Stimulated activated CD8-positive, alpha-beta memory T cell treated with anti-CD3 and anti-CD28 coated beads, Interleukin-4, amount 100 ng/mL, for 24 hours (primary cell): ENCODE measurements around the gene SEC14L6.

Experiments
- DNase-seq: peaks from one replicate; pipeline ENCODE4 v3.0.0-alpha.2; 2020; ENCODE audit warnings: low read depth

Gene SEC14L6

DNA sequence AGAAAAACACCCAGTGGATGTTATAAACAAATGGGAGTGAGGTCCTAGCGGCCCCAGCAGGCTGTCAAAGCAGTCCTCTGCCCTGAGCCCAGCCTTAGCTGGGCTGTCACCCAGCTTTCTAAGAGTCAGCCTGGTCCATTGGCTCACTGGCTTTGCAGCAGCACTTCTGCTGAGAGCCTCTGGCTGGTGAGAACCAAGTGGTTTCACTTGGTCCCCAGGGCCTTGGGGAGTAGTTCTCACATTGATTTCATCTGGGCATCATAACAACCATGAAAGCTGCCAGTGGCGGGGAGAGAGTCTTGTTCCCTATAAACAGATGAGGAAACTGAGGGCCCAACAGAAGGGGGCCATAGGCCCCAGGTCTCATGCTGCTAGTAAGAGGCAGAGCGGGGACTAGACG lies 11.4 kb downstream of the SEC14L6 start:
- no peak for DNase-seq

DNA sequence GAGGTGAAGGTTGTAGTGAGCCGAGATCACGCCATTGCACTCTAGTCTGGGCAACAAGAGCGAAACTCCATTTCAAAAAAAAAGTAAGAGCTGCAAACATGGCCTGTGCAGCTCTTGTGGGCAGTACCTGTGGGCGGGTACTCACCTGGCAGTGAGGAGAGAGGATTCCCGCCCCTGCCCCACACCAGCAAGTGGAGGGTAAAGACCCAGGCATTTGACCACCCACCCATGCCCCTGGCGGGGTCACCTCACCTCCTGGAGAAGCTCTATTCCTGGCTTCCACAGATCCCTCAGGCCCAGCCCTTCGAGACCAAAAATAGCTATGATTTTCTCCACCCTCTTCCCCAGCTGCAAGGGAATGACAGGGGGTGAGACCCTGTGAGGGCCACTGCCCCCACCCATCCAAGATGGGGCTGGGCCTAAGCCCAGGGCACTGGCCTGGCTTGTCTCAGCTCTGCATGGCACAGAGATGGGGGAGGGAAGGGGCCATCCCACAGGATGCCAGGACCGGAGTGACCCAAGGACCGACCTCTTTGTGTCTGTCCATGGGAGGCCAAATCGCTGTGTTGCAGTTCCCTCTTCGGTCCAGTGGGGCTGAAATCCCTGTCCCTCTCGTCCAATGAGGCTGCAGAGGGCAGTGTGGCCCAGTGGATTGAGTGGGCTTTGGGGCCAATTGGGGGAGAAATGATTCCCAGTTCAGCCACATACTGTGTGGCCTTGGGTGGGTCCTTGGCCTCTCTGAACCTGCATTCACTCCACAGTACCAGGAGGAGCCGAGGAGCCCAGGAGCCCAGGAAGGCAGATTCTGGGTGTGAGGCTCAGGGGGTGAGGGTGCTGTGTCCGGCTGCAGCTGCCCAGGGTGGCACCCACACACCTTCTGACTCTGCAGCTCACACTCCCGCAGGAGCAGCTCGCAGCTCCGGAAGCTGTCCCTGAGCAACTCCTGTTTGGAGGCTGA lies 14.6 kb downstream of the SEC14L6 start:
- no peak for DNase-seq

DNA sequence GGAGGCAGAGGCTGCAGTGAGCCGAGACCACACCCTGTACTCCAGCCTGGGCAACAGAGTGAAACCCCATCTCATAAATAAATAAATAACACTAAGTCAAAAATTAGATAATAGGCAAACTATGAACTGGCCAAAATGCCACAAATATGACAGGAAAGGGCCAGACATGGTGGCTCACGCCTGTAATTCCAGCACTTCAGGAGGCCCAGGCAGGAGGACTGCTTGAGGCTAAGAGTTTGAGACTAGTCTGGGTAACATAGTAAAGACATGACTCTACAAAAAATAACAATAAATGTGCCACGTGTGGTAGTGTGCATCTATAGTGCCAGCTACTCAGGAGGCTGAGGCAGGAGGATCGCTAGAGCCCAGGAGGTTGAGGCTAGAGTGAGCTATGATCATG lies 19.9 kb downstream of the SEC14L6 start:
- DNase-seq, result no peak

DNA sequence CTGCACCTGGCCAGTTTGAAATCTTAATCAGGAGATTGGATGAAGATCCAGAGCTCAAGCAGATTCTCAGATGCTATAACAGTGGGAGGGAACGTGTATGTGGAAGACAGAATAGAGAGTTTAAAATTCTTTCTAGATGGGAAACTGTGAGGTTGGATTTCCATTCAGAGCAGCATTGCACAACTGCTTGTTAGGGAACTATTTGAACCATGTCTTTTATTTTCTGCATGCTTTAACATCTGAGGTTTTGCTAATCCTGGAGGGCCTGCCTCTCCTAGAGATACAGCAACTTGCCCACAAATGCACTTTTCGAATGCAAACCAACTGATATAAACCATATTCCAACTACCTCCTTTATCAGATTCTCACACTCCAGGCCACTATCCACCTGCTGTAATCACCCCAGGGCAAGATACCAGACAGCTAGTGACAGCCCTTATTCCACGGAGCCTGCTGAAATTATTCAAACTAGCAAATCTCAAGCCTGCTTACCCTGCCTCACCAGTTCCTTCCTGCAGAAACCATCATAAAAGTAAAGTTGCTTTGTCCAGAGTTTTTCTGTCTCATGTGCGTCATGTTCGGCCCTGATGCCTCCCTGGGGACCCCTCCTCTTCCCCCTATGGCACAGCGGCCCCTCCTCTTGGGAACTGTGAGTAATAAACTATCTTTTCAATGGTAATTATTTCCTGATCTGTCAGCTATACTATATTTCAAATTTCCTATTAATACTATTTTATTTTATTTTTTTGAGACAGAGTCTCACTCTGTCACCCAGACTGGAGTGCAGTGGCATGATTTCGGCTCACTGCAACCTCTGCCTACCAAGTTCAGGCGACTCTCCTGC lies 22.7 kb downstream of the SEC14L6 start:
- DNase-seq, result no peak

DNA sequence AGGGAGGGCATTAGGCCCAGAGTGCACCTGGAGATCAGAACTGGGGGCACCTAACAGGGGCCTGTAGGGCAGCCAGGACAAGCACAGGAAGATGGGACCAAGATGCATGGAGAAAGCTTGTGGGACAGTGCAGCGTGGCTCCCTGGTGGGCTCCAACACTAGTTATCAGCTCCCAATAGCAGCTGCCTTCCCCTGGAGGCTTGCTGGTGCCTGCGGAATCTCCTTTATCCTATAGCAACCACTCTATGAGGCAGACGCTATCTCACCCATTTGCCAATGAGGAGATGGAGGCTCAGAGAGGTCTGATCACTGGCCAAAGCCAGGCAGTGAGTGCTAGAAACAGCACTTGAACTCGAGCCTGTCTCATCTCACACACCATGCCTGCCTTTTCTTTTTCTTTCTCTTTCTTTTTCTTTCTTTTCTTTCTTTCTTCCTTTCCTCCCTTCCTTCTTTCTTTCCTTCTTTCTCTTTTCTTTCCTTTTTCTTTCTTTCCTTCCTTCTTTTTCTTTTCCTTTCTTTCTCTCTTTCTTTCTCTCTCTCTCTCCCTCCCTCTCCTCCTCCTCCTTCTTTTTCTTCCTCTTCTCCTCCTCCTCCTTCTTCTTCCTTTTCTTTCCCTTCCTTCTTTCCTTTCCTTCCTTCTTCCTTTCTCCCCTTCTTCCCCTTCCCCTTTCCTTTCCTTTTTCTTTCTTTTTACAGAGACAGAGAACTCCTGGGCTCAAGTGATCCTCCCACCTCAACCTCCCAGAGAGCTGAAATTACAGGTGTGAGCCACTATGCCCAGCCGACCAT lies 25.0 kb downstream of the SEC14L6 start:
- DNase-seq, result no peak

GRCh38 chr22:30519842-30520425 lies 26.6 kb downstream of the SEC14L6 start:
- no peak for DNase-seq

- DNase-seq, result no peak
Measured at GRCh38 chr22:30516731-30517130, 29.8 kb downstream of the SEC14L6 start.

- DNase-seq, result no peak
Measured at GRCh38 chr22:30516273-30516672, 30.3 kb downstream of the SEC14L6 start.

- DNase-seq, result no peak
Measured at GRCh38 chr22:30514252-30514651, 32.3 kb downstream of the SEC14L6 start.

DNA sequence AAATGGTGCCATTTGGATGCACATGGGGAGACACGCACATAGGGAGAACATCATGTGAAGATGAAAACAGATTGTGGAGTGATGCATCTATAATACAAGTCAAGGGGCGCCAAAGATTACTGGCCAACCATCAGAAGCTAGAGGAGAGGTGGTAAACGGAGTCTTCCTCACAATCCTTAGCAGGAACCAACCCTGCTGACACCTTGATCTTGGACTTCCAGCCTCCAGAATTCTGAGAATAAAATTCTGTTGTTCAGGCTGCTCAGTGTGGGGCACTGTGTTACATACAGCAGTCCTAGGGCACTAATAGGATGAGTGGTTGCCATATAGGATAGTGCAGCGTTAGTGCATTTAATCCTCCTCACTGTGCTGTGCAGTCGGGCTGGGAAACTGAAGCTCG lies 33.1 kb downstream of the SEC14L6 start:
- DNase-seq, result no peak

GRCh38 chr22:30511911-30512310 lies 34.6 kb downstream of the SEC14L6 start:
- DNase-seq, result no peak

- DNase-seq, result no peak
Measured at GRCh38 chr22:30511109-30511508, 35.4 kb downstream of the SEC14L6 start.

DNA sequence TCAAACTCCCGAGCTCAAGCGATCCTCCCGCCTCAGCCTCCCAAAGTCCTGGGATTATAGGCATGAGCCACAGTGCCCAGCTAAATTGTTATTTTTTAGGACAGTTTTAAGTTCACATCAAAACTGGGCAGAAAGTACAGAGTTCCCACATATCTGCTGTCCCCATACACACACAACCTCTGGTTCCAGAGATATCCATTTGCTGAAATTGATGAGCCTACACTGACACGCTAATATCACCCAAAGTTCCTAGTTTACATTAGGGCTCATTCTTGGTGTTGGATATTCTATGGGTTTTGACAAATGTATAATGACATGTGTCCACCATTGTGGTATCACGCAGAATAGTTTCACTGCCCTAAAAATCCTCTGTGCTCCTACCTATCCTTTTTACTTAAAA lies 38.3 kb downstream of the SEC14L6 start:
- DNase-seq, result no peak

DNA sequence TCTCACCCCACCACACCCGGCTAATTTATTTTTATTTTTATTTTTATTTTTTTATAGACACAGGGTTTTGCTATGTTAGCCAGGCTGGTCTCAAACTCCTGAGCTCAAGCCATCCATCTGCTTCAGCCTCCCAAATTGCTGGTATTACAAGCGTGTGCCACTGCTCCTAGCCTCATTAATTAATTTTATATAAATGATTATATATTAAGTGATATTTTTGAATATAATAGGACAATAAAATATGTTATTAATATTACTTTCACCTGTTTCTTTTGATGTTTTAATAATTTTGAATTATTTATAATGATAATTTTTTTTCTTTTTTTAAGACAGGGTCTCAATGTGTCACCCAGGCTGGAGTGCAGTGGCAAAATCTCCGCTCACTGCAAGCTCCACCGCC lies 38.9 kb downstream of the SEC14L6 start:
- no peak for DNase-seq

GRCh38 chr22:30506507-30506968 lies 40.0 kb downstream of the SEC14L6 start:
- no peak for DNase-seq

DNA sequence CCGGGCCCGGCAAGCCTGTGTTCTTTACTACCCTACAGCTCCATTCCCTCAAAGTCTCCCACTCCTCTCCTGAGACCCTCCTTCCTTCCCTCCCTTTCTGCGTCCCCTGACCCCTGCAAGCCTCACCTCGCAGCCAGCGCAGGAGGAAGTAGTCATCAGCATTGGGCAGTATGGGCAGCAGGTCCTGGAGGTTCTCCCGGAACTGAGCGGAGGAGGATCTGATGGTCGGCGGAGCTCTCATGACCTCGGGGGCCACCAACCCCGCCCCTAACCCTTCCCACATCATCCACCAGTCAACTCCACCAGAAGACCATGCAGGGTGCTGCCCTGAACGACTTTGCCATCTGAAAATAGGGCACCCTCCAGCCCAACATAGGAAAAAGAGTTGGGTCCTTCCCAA lies 43.0 kb downstream of the SEC14L6 start:
- DNase-seq, result no peak

GRCh38 chr22:30502911-30503310 lies 43.6 kb downstream of the SEC14L6 start:
- no peak for DNase-seq

GRCh38 chr22:30502153-30502552 lies 44.4 kb downstream of the SEC14L6 start:
- DNase-seq, result no peak

- DNase-seq, result no peak
Measured at GRCh38 chr22:30500628-30501027, 45.9 kb downstream of the SEC14L6 start.

DNA sequence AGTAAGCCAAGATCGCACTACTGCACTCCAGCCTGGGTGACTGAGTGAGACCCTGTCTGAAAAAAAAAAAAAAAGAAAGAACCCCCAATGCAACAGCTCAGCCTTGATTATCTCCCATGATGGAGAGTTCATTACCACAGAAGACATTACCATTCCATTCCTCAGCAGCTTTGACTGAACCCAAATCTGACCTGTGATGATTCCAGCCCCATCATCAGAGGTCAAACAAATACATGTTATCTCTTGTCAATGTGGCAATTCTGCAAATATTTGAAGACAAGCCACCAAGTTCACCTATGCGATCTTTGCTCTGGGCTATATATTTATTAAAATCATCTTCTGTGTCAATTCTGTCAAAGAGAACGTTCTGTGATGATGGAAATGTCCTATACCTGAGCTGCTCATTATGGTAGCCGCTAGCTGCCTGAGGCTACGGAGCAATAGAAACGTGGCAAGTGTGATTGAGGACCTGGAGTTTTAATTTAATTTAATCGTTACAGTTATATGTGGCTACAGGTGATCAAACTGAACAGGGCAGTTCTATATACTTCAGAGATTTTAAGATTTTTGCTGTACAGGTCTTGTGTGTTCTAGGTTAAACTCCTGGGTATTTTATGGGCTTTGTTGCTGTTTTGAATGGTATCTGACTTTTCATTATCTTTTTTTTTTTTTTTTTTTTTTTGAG lies 48.9 kb downstream of the SEC14L6 start:
- no peak for DNase-seq
